ENCODE measurements around the gene PTOV1.
A peak's percentile ranks its signal among the peaks of the same experiment; 100 is the strongest.

Gene PTOV1

DNA sequence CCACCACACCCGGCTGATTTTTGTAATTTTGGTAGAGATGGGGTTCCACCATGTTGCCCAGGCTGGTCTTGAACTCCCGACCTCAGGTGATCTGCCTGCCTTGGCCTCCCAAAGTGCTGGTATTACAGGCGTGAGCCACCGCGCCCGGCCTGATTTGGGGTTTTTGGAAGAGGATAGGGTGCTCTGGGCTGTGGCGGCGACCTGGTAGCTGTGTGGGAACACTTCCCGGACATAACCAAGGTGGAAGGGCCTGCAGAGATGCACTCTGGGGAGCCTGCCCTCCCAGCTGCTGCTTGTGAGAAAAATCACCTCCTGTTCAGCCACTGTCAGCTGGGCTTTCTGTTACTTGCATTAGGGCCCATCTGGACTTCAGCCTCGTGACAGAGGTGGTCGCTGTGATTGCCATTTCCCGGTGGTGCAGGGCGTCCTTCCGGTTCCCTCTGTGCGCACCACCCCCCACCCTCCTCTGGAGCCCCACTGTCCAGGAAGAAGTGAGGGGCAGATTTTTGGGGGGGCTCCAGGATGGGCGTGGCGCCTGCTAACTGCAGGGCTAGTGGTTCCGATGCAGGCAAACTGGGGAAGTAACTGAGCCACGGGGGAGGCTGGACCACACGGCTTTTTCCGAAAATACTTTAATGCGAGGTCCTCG, 38.2 kb downstream of the PTOV1 start:
- no peak for DNase-seq (ENCODE audit: low read depth in 2 of 2)

DNA sequence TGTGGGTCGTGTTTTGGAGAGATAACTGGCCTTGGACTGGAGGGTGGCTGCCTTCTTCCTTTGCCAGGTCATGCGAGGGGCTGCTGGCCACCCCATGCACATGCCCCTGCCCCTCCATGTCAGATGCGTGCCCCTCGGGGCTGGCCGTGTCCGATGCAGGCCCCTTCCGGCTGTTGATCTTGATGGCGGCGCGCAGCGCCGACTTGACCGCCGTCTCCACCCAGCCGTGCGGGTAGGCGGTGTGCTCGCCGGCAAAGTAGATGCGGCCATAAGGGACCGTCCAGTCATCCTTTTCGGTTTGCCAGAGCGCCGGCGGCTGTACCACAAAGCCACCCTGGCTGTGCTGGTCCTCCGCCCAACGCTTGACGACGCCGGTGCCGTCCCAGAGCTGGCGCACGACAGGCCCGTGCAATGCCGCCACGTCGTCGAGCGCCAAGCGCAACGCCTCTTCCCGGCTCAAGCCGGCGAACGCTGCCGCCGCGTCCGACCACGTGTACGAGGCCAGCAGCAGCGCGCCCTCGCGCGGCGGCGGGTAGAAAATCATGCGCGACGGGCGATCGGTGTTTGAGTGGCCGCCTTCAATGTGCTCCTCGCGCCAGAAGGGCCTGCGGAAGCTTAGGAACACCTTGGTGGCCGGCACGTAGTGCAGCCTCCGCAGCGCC, 38.9 kb downstream of the PTOV1 start:
- DNase-seq (ENCODE audit: low read depth in 2 of 2), result peak; percentile 65 to 70

DNA sequence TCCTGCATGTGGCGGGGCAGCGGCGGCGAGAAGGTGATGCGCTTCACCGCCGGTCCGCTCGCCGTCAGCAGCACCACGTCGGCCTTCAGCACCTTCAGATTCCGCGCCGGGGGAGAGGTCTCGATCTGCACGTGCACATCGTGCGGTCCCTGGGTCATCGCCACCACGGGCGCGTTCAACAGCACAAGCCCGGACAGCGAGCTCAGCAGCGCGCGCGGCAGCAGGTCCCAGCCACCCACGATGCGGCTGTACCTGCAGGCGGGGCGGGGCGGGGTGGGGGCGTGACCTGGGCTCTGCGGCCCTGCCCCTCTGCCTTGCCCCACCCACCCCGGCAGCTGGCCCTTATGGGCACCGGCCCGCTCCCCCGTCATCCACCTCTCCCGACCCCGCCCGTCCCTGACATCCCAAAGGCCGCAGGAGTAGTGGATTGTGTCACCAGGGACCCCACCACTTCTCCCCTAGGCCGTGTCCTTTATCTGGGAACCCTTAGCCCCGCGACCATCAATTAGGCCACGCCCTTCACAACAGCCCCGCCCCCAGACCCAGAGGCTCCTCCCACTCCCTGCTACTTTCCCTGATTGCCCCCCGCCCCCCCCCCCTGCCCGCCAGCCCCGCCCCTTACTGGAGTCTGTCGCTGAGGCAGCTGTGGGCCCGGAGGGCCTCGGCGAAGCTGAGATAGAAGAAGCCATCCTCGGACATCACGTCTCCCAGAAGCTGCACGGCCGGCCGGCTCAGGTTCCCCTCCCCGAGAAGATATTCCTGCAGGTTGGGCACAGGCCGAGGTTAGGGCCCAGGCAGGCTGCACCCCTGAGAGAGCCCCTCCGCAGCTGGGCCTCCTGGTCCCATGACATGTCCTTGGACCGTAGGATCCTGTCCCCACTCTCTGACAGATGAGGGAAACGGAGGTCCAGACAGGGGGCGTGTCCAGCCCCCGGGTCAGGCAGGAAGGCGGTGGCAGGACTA, 39.7 kb downstream of the PTOV1 start:
- peak; percentile 47 to 61 for DNase-seq (ENCODE audit: low read depth in 2 of 2)

DNA sequence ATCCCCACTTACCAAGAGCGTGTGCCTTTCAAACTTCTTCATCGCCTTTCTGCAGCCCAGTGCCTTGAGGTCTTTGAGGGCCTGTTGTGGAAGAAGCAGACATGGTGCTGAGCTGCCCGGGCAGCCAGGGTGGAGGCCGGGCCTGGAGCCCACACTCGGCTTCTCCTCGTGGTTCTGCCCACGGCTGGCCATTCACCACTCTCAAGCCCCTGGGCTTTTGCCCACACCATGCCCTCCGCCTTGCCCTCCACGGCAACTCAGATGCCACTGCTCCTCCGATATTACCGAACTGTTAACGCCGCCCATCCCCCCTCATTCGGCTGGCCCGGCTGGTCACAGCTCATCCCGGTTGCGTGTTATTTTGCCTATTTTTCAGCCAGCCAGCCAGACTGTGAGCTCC, 40.4 kb downstream of the PTOV1 start:
- no peak for DNase-seq (ENCODE audit: low read depth in 2 of 2)

DNA sequence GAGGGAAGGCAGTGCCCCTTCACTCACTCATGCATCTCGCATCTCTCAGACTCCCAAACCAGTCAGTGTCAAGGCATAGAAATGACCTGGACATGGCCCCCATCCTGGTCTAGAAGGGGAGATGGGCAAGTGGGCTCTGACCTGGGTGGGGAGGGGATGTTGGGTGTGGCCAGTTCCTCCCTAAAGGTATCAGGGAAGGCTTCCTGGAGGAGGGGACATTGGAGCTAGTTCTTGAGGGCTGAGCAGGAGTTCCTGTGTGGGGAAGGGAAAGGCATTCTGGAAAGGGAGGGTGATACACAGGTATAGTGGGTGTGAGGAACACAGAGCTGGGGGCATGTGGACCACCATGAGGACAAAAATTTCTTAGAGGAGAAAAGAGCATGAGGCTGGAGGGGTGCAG, 41.8 kb downstream of the PTOV1 start:
- no peak for DNase-seq (ENCODE audit: low read depth in 2 of 2)

DNA sequence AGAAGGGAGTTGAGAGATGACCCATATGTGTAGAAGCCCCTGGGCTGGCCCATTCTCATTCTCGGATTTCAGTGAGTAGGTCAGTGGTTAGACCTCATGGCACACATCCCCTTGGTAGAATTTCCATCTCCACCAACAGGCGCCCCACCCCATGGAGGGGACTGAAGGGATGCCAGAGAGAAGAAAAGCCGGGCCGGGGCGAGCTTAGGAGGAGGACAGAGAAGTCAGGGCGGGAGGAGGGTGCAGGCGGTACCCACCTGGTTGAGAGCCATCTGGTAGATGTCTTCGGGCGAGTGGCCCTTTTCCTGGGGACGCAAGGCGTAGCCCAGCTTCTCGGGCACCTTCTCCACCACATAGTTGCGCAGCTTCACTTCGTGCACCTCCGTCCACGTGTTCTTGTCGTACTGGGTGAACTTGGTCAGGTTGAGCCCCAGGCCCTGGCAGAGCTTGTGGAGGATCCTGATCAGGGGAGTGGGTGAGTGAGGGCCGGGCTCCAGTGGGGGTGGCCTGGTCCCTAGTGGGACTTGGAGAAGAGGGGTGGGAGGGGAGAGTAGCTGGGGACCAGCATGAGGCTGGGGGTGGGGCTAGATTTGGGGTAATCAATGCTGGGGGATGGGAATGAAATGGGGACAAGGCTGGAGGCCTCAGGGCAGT, 43.2 kb downstream of the PTOV1 start:
- no peak for DNase-seq (ENCODE audit: low read depth in 2 of 2)

DNA sequence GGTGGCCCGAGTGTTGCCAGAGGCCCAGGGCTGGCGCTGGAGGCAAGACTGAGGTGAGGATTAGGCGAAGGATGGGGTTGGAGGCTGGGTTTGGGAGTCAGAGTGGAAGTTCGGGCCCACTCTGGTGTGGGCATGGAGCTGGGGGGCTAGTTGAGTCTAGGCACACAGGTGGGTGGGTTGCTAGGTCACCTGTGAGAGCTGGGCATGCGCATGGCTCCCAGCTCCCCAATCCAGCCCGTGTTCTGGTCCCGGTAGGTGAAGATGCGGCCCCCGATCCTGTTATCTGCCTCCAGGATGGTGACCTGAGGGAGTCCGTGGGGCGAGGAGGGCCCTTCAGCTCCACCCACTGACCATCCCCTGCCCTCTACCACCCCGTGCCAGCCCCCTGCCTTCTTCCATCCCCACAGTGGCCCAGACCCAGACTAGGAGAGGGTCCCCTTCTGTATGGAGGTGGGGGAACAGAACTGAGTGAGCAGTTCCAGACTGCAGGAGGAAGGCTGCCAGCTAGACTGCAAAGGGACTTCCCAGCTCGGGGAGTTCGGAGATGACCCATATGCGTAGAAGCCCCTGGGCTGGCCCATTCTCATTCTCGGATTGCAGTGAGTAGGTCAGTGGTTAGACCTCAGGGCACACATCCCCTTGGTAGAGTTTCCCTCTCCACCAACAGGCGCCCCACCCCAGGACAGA, 44.1 kb downstream of the PTOV1 start:
- DNase-seq (ENCODE audit: low read depth in 2 of 2), result peak in 1 of 2 donors; percentile 29

DNA sequence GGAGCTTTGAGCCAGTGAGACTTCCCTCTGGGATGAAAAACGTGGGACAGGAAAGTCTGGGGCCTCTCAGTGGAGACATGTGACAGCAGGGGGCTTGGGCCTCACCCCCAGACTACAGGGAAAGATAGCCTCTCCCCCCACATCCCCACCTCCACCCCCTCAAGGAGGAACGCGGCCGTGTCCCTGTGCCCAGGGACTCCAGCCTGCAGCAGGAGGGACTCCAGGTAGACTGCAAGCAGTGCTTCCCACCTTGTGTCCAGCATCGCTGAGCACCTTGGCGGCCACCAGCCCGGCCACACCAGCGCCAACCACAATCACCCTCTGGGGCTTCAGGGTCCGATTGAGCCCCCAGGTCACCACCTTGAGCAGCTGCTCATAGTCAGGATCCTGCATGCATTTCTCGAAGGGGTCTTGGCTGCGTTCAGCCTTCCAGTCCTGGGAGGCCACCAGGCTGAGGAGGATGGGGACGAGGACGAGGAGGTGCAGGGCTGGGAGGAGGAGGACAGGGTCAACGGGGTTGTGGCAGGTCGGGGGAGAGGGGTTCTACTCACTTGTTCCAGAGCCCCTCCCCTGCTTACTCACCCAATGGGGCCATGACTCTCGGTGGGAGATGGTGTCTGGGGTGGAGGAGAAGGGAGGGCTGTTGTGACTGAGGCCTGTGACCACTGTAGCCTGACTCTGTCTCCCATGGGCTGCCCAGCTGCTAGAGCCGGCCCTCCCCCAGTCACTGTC, 44.8 kb downstream of the PTOV1 start:
- peak; percentile 25 to 34 for DNase-seq (ENCODE audit: low read depth in 2 of 2)

DNA sequence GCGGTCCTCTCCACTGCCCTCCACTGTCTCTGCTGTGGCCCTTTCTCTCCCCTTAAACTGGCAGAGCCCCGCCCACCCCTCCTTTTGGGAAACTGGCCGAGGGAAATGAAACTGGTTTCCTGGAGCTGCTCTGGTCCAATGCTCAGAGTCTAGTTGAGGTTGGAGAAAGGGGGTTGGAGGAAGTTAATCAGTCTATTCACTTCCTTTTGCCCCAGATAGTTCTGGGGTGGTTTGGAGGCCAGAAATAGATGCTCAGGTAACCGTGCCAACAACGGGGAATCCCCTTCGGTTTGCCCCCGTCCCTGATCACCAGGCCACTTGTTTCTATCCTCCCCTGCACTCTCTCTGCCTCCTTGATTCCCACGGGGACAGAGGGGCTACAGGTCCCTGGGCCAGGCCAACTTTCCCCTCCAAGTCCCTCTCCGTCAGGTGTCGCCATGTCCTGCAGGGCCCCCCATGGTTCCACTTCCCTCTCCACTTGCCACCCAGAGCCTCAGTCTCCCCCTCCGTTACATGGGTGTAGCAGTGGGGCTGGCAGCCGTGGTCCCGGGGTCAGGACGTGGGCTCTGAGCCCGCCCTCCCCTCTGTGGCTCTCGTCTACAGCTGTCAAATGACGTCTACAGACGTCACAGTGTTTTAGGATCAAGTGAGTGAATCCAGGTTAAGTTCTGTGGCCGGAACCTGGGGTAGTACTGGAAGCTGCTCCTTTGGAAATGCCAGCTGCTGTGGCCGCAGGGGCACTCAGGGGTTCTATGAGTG, 46.1 kb downstream of the PTOV1 start, which contains the start of gene IL4I1:
IL4I1 (minus strand) TSS at position 25 of the 759 bp plus-strand sequence. CDS start 727 bp downstream, outside the sequence.
- DNase-seq (ENCODE audit: low read depth in 2 of 2), result peak in 1 of 2 donors; percentile 56

DNA sequence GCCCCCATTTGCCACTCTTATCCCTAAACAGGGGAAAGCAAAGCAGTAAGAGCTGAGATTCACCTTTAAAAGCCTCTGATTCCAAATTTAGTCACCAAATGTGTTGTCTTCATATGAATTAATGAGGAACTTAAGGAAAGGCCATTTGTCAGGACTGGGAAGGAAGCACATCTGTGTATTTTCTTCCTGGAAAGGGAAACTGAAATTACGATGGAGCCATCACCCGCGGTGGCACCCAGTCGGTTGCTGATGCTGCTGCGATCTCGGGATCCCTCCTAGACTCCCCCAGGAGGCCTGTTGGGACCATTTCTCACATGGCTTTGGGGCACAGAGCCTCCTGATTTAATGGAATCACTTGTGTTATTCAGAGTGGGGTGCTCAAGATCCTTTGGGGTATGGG, 53.2 kb downstream of the PTOV1 start:
- no peak for DNase-seq (ENCODE audit: low read depth in 2 of 2)

DNA sequence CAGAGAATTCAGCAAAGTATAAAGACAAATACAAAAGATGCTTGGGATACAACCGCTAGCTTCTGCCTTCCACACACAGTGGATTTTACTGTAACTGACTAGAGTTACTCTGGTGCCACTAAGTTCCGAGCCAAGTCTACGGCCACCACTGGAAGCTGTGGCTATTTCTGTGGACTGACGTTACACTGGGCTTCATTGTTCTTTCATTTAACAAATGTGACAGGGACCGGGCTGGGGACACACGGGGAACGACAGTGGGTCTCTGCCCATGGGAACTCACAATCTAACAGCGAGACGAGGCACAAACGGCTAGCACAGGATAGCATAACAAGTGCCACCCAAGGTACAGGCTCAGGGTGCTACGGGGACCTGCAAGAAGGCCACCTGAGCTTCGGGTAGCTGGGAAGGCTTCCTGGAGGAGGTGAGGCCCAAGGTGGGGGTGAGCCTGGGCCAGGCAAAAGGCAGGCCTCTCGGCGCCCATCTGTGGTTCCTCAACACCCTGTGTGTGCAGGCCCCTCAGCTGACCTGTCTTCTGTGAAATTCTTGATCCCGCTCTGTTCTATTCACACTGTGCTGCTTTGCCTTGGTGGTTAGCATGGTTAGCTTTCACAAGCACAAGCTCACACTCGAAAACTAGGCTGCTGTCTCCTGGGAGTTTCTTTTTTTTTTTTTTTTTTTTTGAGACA, 56.1 kb downstream of the PTOV1 start:
- no peak for DNase-seq (ENCODE audit: low read depth in 2 of 2)

DNA sequence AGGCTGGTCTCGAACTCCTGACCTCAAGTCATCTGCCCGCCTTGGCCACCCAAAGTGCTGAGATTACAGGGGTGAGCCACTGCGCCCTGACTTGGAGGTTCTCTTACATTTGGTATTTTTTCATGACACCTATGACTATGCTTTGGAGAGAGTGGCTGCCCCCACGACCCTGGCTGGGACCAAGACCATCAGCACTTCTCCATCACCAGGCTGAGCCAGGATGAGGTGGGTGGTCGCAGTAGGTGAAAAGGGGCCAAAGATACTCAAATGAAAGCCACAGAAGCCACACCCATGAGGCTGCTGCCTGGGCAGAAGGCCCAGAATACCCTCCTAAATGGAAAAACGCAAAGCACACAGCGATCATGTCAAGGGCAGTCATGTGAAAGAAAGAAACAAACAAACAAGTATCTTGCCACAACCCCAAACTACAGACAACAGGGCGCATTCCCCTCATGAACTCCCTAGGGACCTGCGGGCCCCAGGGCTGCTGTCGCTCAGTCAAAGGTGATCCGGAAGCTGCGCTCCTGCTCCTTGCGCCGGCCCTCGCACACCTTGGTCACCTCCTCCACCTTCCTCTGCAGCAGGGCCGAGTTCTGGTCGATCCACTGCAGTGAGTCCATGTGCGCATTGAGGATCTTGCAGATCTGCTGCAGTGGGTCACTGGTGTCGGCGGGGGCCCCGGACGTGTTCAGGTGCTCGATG, 56.9 kb downstream of the PTOV1 start:
- no peak for DNase-seq (ENCODE audit: low read depth in 2 of 2)

DNA sequence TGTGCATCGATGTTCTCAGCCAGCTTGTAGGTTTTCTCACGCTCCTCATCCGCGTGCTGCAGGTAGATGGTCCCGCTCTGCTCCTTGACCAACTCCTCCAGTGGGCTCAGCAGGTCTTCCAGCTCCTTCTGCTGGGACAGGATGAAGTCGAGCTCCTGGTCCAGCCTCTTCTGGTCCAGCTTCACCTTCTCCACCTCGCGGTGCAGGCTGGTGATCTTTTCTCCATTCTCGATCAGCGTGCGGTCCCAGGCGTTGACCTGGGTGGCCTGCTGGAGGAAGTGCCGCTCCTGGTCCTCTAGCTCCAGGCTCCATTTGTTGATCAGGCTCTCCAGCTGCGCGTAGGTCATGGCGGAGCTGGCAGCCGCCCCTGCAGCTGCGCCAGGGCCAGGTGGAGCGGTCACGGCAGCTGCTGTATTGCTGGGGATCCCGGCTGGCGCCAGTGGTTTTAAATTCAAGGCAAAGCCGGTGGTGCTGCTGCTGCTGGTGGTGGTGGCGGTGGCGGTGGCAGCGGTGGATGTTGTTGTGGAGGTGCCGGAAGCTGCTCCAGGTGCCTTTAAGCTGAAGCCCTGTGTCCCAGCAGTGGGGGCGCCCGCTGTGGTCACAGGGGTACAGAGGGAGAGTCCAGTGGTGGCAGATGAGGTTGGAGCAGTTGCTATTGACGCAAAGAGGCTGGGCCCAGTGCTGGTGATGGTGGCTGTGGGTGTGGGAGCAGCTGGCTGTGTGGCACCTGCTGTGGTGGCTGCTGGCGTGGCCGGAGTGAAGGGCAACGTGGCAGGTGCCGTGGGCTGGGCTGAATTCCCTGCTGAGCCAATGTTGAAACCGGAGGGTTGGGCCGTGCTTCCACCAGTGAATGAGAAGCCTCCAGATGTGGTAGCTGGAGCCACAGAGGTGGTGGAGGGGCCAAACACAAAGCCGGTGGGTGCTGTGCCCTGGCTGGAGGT, 57.8 kb downstream of the PTOV1 start:
- no peak for DNase-seq (ENCODE audit: low read depth in 2 of 2)

DNA sequence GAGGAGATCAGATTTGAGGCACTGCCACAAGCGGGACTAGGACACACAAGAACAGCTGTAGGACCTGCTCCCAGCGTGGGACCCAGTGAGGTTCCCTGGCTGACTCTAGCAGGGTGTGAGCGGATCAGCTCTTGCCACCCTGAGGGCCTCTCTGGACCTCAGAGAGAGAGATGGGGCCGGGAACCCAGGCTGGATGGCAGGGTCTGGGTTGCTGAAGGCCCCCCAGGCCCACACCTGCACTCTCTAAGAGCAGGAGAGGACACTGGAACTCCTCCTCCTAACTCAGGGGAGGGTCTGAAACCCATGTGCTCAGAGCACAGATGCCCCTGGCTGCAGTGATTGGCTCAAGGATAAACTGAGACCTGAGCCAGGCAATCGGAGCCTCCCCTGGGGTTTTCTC, 59.2 kb downstream of the PTOV1 start:
- DNase-seq (ENCODE audit: low read depth in 2 of 2), result no peak
